PC-9 (cell line): ENCODE data around the gene ARHGAP30. TPM values are rescaled to one million over a fixed set of nuclear protein-coding genes. Genes with fewer than 3 reads are reported as not detected.

Experiments used
- BruUV-seq: library from RNA; stranded (reverse); fragments of 400-500 nt; replicated peaks from 2 replicates; lab custom pipeline; 2021; lab: Mats Ljungman, UMichigan
- CTCF ChIA-PET: fragments of 300-600 bp; sonication (Branson Sonifier 250); formaldehyde crosslinking; loops from one replicate; lab custom pipeline; 2022; ENCODE audit warnings: antibody characterized with exemption; lab: Charles Lee
- POLR2A ChIA-PET: fragments of 300-600 bp; sonication (Branson Sonifier 250); formaldehyde crosslinking; loops from one replicate; lab custom pipeline; 2022; ENCODE audit warnings: antibody characterized with exemption; ENCODE audit not compliant: unreplicated experiment; lab: Charles Lee
- DNase-seq, 2 experiments: peaks; one replicate each; pipeline versions ENCODE4 v3.0.0 to v3.0.0-alpha.2; 2015 to 2022; ENCODE audit warnings: mixed read lengths in 1 of 2
- H2AFZ ChIP-seq: fragments of 200-600 bp; sonication (generic); 2 replicates; pipeline ENCODE4 v1.8.1; 2017; ENCODE audit warnings: antibody characterized with exemption
- H3F3A ChIP-seq: fragments of 200-600 bp; sonication (generic); 2 replicates; pipeline ENCODE4 v1.8.1; 2017; ENCODE audit warnings: antibody characterized with exemption, mild to moderate bottlenecking, low read depth; ENCODE audit not compliant: insufficient read depth
- H3K27ac ChIP-seq: fragments of 200-600 bp; sonication (generic); 2 replicates; pipeline ENCODE4 v1.6.1; 2016; ENCODE audit warnings: mixed run types
- H3K27me3 ChIP-seq: fragments of 200-600 bp; sonication (generic); 2 replicates; pipeline ENCODE4 v1.6.1; 2016; ENCODE audit warnings: low read depth, mixed run types; ENCODE audit not compliant: insufficient read depth
- H3K36me3 ChIP-seq: fragments of 200-600 bp; sonication (generic); 2 replicates; pipeline ENCODE4 v1.6.1; 2016; ENCODE audit warnings: low read depth, mixed run types
- H3K4me1 ChIP-seq: fragments of 200-600 bp; sonication (generic); replicated peaks from 2 replicates; pipeline ENCODE4 v1.6.1; 2016; ENCODE audit warnings: mixed run types; ENCODE audit not compliant: insufficient read depth
- H3K4me2 ChIP-seq: fragments of 200-600 bp; sonication (generic); 2 replicates; pipeline ENCODE4 v1.6.1; 2017; ENCODE audit warnings: mixed run types
- H3K4me3 ChIP-seq: fragments of 200-600 bp; sonication (generic); 2 replicates; pipeline ENCODE4 v1.6.1; 2016; ENCODE audit warnings: mixed run types
- H3K79me2 ChIP-seq: fragments of 200-600 bp; sonication (generic); 2 replicates; pipeline ENCODE4 v1.6.1; 2017; ENCODE audit warnings: low read depth, mixed run types
- H3K9me2 ChIP-seq: fragments of 200-600 bp; sonication (generic); 2 replicates; pipeline ENCODE4 v1.8.1; 2017; ENCODE audit warnings: mild to moderate bottlenecking; ENCODE audit not compliant: insufficient read depth
- H3K9me3 ChIP-seq: fragments of 200-600 bp; sonication (generic); 2 replicates; pipeline ENCODE4 v1.8.1; 2016; ENCODE audit warnings: low read depth; ENCODE audit not compliant: insufficient read depth
- H4K20me1 ChIP-seq: fragments of 200-600 bp; sonication (generic); 2 replicates; pipeline ENCODE4 v1.8.1; 2017; ENCODE audit not compliant: insufficient read depth
- EZH2 ChIP-seq: fragments of 200-600 bp; sonication (generic); IDR thresholded peaks from 2 replicates; pipeline ENCODE4 v1.8.0; 2017; ENCODE audit warnings: antibody characterized with exemption, low read depth
- intact Hi-C: fragments of 100-400 bp; cut with micrococcal nuclease; formaldehyde crosslinking; loops from one replicate; pipeline ENCODE4 v1.10.0; 2022; ENCODE audit not compliant: unreplicated experiment
- total RNA-seq: library from RNA; stranded (reverse); gene quantifications from 2 replicates; pipeline ENCODE4 v1.2.3, GENCODE V29; 2021
- TF ChIP-seq, protein P1 (sequence below): fragments of 200-600 bp; sonication (generic); conservative IDR thresholded peaks from 2 replicates; pipeline ENCODE4 v1.6.1; 2017; ENCODE audit warnings: mixed run types, antibody characterized with exemption, mild to moderate bottlenecking, moderate library complexity

The ARHGAP30 gene
- total RNA-seq, 1 experiment from 2014 or later, result 0.46 TPM

DNA sequence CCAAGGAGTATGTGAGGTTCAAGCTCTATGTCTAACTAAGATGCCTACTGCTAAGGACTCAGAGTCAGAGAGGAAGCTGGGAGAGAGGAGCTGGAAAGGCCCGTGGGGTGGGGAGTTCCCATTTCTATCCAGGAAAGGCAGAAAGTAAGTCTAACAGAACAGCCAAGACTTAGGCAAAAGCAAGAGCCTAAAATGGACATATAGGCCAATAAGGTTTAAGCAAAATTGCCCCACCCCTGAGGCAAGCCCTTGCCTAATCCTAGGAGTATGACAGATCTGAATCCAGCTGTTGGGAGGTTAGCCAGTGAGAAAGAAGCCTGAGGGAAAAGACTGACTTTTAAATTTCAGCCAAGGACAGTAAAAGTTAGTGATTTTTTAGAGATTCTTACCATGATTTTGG is 26.8 kb upstream of the ARHGAP30 start:
- no TSS peak for BruUV-seq
- H3F3A ChIP-seq, result peaks cover 36% of the 10 kb centered on the region
- H4K20me1 ChIP-seq, result 0 out of 2 replicates have a peak, but pooled peaks cover 3% of the 10 kb centered on the region
- H3K4me3 ChIP-seq, result no peak overlapping the region
- H3K9me2 ChIP-seq, result no peaks in the 10 kb centered on the region
- TF ChIP-seq, protein P1, sequence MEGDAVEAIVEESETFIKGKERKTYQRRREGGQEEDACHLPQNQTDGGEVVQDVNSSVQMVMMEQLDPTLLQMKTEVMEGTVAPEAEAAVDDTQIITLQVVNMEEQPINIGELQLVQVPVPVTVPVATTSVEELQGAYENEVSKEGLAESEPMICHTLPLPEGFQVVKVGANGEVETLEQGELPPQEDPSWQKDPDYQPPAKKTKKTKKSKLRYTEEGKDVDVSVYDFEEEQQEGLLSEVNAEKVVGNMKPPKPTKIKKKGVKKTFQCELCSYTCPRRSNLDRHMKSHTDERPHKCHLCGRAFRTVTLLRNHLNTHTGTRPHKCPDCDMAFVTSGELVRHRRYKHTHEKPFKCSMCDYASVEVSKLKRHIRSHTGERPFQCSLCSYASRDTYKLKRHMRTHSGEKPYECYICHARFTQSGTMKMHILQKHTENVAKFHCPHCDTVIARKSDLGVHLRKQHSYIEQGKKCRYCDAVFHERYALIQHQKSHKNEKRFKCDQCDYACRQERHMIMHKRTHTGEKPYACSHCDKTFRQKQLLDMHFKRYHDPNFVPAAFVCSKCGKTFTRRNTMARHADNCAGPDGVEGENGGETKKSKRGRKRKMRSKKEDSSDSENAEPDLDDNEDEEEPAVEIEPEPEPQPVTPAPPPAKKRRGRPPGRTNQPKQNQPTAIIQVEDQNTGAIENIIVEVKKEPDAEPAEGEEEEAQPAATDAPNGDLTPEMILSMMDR, result no peak
- TF ChIP-seq EZH2, result no peak
- H3K36me3 ChIP-seq, result 0 out of 2 replicates have a peak, but pooled peaks cover 3% of the 10 kb centered on the region
- POLR2A ChIA-PET, result interaction anchor here (0.6 to 0.8 kb wide), 2 partner anchors 76 to 315 kb away, joined by 3 to 4 read pairs; no protein-coding TSS in a partner anchor
- no peaks in the 10 kb centered on the region for H3K27me3 ChIP-seq
- H3K9me3 ChIP-seq, result no peaks in the 10 kb centered on the region
- H3K27ac ChIP-seq, result no peak overlapping the region
- H3K79me2 ChIP-seq, result no peaks in the 10 kb centered on the region
- H2AFZ ChIP-seq, result no peak overlapping the region
- intact Hi-C loops, result loop anchor here (2.0 kb wide), 1 partner anchor 14 kb away; no protein-coding TSS in a partner anchor
- no peak overlapping the region for H3K4me2 ChIP-seq
- CTCF ChIA-PET, result interaction anchor here (0.9 kb wide), 1 partner anchor 25 kb away, joined by 6 read pairs; no protein-coding TSS in a partner anchor
- DNase-seq, result no peak
- peaks cover 35% of the 10 kb centered on the region for H3K4me1 ChIP-seq

GRCh38 chr1:161096015-161096414 is 26.3 kb upstream of the ARHGAP30 start:
- no peaks in the 10 kb centered on the region for H3K27me3 ChIP-seq
- no peaks in the 10 kb centered on the region for H3K9me2 ChIP-seq
- no peaks in the 10 kb centered on the region for H3K36me3 ChIP-seq
- H3K4me2 ChIP-seq, result no peak overlapping the region
- H3K9me3 ChIP-seq, result no peaks in the 10 kb centered on the region
- CTCF ChIA-PET, result no interaction called here
- no peak overlapping the region for H2AFZ ChIP-seq
- H3F3A ChIP-seq, result peaks cover 31% of the 10 kb centered on the region
- H3K27ac ChIP-seq, result no peak overlapping the region
- no peaks in the 10 kb centered on the region for H3K79me2 ChIP-seq
- no peak for TF ChIP-seq EZH2
- TF ChIP-seq, protein P1, result no peak
- peaks cover 40% of the 10 kb centered on the region for H3K4me1 ChIP-seq
- POLR2A ChIA-PET, result interaction anchor here (0.6 kb wide), 1 partner anchor 315 kb away, joined by 3 read pairs; no protein-coding TSS in a partner anchor
- DNase-seq, result no peak
- H3K4me3 ChIP-seq, result no peak overlapping the region
- no peaks in the 10 kb centered on the region for H4K20me1 ChIP-seq
- intact Hi-C loops, result loop anchor here (2.0 kb wide), 1 partner anchor 13 kb away; no protein-coding TSS in a partner anchor
- BruUV-seq, result no TSS peak

DNA sequence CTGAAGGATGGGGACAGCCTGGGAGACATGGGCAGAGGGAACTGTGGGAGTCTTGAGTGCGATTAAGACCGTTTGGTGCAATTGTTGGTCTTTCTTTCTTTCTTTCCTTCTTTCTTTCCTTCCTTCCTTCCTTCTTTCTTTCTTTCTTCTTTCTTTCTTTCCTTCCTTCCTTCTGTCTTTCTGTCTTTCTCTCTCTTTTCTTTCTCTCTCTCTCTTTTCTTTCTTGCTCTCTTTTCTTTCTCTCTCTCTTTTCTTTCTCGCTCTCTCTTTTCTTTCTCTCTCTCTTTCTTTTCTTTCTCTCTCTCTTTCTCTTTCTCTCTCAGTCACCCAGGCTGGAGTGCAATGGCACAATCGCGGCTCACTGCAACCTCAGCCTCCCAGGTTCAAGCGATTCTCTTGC is 25.5 kb upstream of the ARHGAP30 start:
- BruUV-seq, result no TSS peak
- POLR2A ChIA-PET, result no interaction called here

More for the DNA sequence above, 25.5 kb upstream of the ARHGAP30 start:
- TF ChIP-seq, protein P1, result no peak
- TF ChIP-seq EZH2, result no peak
- H3F3A ChIP-seq, result peaks cover 30% of the 10 kb centered on the region
- no peaks in the 10 kb centered on the region for H3K27me3 ChIP-seq
- H4K20me1 ChIP-seq, result no peaks in the 10 kb centered on the region
- H3K4me3 ChIP-seq, result no peak overlapping the region
- H3K36me3 ChIP-seq, result no peaks in the 10 kb centered on the region
- intact Hi-C loops, result no loop called here
- no peak for DNase-seq
- no peak overlapping the region for H2AFZ ChIP-seq
- no peaks in the 10 kb centered on the region for H3K9me2 ChIP-seq
- no peaks in the 10 kb centered on the region for H3K9me3 ChIP-seq
- CTCF ChIA-PET, result interaction anchor here (0.7 kb wide), 1 partner anchor 27 kb away, joined by 3 read pairs; no protein-coding TSS in a partner anchor
- H3K27ac ChIP-seq, result no peak overlapping the region
- no peaks in the 10 kb centered on the region for H3K79me2 ChIP-seq
- H3K4me2 ChIP-seq, result no peak overlapping the region
- H3K4me1 ChIP-seq, result peaks cover 48% of the 10 kb centered on the region
